ENCODE measurements around the gene KRT9.
"Not testable (repeated sequence)": the region's sequence is repeated elsewhere in the genome, so short reads cannot be mapped to it uniquely, and the experiment has no call there.

KRT9 gene

GRCh38 chr17:41602524-41602923 lies 30.7 kb upstream of the KRT9 start:
- DNase-seq (ENCODE audit: low spot score), result no peak

- DNase-seq (ENCODE audit: low spot score), result no peak
Observed at GRCh38 chr17:41600318-41600717, 28.5 kb upstream of the KRT9 start.

- DNase-seq (ENCODE audit: low spot score), result no peak
Observed at GRCh38 chr17:41599680-41600079, 27.8 kb upstream of the KRT9 start.

GRCh38 chr17:41595585-41595984 lies 23.7 kb upstream of the KRT9 start:
- no peak for DNase-seq (ENCODE audit: low spot score)

- no peak for DNase-seq (ENCODE audit: low spot score)
Observed at GRCh38 chr17:41594363-41594915, 22.6 kb upstream of the KRT9 start.

- no peak for DNase-seq (ENCODE audit: low spot score)
Observed at GRCh38 chr17:41593306-41593981, 21.6 kb upstream of the KRT9 start.

- DNase-seq (ENCODE audit: low spot score), result no peak
Observed at GRCh38 chr17:41592601-41593305, 20.9 kb upstream of the KRT9 start.

GRCh38 chr17:41589301-41589700 lies 17.4 kb upstream of the KRT9 start:
- no peak for DNase-seq (ENCODE audit: low spot score)

- no peak for DNase-seq (ENCODE audit: low spot score)
Observed at GRCh38 chr17:41588126-41588810, 16.4 kb upstream of the KRT9 start.

GRCh38 chr17:41586863-41587495 lies 15.1 kb upstream of the KRT9 start, which contains the start of gene KRT14:
Gene KRT14 (minus strand): TSS chr17:41586895. CDS start chr17:41586834, 61 bp downstream.
- DNase-seq (ENCODE audit: low spot score), result no peak

GRCh38 chr17:41585301-41586056 lies 13.6 kb upstream of the KRT9 start:
- DNase-seq (ENCODE audit: low spot score), result no peak

GRCh38 chr17:41584331-41584927 lies 12.6 kb upstream of the KRT9 start:
- DNase-seq (ENCODE audit: low spot score), result not testable (repeated sequence)

GRCh38 chr17:41583137-41584127 lies 11.6 kb upstream of the KRT9 start:
- no peak for DNase-seq (ENCODE audit: low spot score)

GRCh38 chr17:41582061-41582968 lies 10.5 kb upstream of the KRT9 start:
- DNase-seq (ENCODE audit: low spot score), result not testable (repeated sequence)

- no peak for DNase-seq (ENCODE audit: low spot score)
Observed at GRCh38 chr17:41581366-41582060, 9.7 kb upstream of the KRT9 start.

- DNase-seq (ENCODE audit: low spot score), result no peak
Observed at GRCh38 chr17:41580687-41581365, 9.0 kb upstream of the KRT9 start.

- no peak for DNase-seq (ENCODE audit: low spot score)
Observed at GRCh38 chr17:41580244-41580575, 8.4 kb upstream of the KRT9 start.

All from iPS-NIHi11 (cell line).